CD4-positive, alpha-beta T cell treated with Interleukin-2 at 100 ng/mL for 4 hours (primary cell): ENCODE results near the gene TMEM221.

Experiments used
- DNase-seq: peaks from one replicate; pipeline ENCODE4 v3.0.0-alpha.2; 2020; ENCODE audit warnings: low spot score

The TMEM221 gene

DNA sequence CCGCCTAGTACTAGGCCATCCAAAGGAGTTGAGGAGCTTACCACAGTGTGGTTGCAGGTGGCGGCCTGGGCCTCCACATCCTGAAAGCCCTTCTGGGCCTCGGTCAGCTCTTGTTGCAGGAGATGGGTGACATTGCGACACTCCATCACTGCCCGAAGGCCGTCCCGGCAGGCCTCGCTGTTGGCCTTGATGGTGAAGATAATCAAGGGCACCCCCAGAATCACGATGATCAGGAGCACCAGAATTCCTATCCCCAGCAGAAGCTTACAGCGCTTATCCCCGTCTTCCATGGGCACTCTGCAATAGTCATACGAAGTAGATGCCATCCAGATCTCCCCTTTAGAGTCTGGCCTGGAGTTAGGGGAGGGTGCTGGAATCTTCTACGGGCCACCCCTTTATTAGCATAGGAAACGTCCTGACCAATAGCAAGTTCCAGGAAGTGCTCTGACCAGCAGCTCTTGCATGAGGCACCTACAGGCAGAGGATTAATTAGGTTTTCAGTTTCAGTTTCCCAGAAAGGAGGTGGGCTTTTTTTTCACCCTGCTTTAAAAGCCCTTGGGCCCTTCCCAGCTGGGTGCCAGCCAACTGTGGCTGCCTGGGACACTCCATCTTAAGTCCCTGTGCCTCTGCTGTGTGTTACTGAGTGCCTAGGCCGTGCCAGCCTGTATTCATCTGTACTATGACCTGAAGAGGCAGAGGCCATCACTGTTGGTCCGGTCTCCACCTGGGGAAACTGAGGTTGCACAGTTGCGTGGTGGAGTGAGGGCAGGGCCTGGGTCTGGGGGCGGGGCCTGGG is 43.0 kb downstream of the TMEM221 start, which contains the start of gene BST2:
BST2 (minus strand) TSS at position 381 of the 796 bp plus-strand sequence; CDS start at position 326, 55 bp downstream.
- peak; percentile 74 for DNase-seq

DNA sequence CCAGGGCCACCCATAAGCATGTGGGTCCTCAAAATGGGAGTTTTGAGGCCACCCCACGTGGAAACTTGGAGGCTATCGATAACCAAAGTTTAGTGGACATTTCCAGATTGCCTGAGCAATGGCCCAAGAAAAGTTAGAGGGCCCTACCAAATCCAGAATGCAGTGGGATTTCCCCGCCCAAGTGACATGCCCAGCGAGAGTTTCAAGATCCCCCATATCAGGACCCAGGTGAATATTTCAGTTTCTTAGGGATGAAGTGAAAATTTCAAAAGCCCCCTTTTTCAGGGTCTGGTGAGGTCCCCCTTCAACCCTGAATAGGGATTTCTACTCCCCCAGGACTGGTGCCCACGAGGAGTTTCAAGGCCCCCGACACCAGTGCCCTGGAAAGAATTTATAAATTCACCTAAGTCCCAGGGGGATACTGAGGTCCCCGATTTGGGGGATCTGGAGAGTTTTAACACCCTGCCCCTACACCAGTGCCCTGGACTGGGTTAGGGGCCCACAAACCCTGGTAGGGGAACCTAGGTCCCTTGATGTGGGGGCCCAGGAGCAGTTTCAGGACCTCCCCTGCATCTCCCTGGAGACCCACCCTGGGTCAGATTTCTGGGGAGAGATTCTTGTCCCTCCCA is 43.7 kb downstream of the TMEM221 start:
- no peak for DNase-seq

DNA sequence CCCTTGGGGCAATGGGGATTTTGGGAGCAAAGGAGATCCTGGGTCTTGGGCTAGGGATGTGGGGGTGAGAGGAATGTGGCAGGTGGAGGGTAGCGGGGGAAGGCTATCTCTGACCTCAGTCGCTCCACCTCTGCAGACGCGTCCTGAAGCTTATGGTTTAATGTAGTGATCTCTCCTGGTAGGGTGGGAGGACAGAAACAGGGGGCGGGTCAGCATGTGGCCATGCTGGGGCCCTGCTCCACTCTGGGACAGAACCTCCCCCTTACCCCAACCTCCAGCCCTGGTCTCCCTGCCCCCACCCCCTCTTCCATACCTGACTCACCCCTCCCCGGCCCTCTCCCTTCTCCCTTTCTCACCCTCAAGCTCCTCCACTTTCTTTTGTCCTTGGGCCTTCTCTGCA is 44.5 kb downstream of the TMEM221 start:
- DNase-seq: no peak

DNA sequence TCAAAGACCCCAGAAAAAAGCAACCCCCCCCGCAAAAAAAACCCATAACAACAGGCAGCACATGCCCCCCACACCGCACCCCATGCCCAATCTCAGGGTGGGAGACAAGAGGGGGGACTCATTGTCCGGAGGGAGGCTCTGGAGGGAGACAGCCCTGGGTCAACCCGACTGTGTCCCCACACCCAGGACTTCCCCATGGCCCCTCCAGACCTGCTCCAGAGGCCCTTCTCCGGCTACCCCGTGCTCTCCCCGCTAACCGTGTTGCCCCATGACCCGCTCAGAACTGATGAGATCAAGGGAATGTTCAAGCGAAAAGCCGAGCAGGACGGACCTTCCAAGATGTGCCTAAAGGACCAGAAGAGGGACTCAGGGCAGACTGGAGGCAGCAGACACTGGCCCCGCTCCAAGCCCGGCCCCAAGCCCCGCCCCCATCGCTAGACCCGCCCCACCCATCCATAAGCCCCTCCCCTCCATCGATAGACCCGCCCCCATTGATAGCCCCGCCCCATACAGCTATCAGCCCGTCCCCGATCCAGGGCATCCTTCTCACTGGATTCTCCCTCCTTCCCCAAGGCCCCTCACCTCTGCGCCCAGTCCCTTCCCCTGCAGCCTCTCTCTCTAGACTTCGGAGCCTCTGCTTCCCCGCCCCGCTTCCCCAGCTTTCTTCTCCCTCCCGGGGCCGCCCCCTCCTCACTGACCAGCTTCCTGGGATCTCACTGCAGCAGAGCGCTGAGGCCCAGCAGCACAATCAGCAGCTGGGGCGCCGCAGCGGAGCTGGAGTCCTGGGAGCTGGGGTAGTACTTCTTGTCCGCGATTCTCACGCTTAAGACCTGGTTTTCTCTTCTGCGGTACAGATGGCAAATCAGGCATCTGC is 45.2 kb downstream of the TMEM221 start:
- DNase-seq: no peak

DNA sequence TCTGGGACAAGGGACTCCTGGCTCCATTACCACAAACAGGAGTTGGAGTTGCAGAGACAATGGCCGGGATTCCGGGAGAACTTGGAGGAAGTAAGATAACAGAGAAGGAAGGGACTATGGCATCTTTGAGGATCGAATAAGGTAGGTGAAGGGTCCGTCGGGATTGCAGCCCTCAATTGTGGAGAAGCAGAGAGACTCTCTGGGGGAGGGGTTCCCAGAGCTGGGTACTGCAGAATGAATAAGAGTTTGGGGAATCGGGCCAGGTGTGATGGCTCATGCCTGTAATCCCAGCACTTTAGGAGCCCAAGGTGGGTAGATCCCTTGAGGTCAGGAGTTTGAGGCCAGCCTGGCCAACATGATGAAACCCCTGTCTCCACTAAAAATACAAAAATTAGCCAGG is 46.8 kb downstream of the TMEM221 start:
- DNase-seq: no peak

DNA sequence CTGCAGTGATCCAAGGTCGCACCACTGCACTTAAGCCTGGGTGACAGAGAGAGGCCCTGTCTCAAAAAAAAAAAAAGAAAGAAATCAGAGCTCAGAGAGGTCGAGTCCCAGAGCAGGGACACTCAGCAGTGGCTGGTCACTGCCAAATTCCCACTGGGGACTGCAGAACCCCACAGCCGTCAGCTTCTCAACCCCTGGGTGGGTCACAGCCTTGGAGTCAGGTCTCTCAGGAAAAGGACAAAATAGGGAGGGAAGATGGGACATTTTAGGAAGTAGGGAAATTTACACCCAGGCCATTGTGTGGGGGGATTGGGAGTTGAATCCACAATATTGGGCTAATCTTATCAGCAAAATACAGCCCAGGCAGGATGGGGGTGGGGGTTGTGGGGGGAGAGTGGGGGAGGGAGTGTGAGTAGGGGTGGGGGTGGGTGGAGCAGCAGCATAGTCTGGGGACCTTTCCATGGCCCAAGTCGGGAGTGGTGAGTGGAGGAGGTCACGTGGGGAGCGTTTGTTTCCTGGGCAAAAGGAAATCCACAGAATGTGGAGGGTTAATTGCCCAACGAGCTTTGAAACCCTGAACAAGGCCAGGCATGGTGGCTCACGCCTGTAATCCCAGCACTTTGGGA is 49.5 kb downstream of the TMEM221 start:
- DNase-seq: no peak

DNA sequence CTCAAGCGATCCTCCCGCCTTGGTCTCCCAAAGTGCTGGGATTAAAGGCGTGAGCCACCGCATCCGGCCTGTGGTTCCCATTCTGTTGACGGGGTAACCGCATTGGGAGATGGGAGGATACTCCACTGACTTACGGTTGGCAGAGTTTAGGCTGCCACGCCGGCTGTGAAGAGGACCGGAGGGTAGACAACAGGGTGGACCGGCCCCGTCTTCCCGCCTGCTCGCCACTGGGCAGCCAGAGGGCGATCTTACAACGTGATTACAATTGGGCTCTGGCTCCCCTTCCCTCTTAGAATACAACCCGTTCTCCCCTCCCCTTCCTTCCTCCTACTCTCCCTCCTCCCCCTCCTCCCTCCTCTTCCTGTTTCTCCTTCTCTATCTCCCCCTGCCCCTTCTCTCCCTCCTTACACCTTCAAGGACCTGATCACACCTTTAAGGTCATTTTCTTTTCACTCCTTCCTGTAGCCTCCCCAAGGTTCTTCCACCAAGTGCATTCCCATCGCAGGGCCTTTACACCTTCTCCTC is 53.5 kb downstream of the TMEM221 start:
- peak; percentile 77 for DNase-seq

DNA sequence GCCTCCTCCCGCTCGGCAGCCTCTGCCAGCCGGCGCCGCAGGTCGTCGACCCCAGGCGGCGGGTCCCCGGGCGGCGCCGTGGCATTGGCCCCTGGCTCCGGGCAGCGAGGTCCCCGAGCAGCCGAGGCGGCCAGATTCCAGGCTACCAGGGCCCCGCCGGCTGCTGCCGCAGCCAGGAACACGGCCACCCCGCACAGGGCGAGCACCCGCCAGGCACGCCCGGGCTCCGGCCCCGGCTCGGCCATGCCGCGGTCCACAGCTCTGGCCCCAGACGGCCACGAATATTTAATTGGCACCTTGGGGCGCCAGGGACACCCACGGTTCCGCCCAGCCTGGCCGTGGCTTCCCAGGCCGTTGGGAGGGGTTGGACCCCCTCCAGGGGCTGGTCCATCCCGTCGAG is 54.6 kb downstream of the TMEM221 start, which contains the start of gene CCDC194:
CCDC194 (minus strand) TSS at position 283 of the 400 bp plus-strand sequence; CDS start at position 245, 38 bp downstream.
- DNase-seq: no peak

DNA sequence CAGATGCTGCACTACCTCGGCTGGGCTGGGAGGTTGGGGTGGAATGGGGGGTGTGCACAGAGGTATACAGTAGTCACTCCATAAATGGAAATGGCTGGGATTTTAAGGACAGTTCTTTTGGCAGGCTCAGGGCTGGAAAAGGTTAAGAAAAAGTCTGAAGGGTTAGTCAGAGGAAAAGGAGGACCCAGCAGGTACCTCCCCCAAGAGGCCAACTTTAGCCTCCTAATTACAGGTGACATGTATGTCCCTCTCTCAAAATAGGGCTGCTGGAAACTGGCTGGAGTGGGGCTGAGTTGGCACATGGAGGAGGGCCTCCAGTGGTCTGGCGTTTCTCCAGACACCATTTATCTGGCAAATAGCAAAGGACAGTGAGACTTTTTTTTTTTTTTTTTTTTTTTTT is 55.5 kb downstream of the TMEM221 start:
- DNase-seq: no peak

DNA sequence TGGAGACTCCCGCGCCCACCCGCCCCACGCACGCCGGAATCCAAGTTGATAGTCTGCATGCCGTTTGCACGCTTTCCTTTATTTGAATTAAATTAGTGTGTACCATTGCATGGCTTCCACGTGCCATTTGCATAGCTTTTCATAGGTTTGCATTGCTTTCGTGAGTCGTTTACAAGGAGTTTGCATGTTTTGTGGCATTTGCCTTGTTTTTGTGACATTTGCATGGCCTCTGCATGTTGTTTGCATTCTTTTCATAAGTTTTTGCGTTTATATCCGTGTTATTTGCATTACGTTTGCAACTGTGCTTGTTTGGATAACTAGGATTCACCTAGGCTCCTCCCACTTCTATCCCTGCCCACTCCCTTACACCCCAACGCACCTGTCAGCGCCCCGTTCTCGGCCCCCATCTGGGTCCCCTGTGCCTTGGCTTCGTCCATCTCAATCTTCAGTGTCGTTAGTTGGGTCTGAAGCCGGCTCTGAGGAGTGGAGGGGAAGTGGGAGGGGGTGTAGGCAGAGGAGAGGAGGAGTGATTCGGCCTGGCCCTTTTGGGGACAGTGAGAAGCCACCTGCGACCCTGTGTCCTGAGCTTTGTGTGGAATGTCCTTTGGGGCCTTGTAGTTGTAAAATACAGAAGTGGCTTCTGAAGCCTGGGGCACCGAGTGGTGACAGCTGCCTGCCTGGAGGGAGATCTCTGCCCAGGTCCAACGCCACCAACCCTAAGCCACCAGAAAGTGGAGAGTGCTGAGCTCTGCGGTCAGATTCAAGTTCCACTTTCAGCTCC is 56.9 kb downstream of the TMEM221 start:
- DNase-seq: no peak

DNA sequence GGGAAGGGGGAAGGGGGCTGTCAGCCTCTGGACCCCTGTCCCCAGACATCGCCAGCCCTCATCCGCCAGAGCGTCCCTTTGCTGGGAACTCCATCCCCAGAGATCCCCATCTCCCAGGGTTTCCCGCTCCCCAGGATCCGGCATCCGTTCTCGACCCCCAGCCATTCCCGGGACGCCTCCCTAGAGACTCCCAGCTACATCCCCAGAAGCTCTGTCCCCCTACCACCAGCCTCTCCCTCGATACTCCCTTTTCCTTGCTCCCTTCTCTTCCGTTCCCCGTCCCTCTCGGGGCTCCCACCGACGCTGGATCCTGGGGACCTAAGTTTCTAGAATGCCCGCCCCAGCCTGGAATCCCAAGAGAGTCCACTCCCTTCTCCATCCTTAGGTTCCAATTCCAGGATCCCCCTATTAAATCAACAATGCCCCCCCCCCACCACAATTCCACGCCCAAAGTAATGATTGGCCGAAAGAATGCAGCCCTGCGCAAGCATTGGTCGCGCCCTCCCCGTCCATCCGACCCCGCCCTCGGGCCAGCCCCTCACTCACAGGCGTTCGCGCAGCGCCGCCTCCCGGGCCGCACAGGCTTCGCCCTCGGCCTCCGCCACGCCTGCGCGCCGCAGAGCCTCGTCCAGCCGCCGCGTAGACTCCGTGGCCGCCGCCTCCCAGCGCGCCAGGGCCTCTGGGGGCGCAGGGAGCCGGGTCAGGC is 57.6 kb downstream of the TMEM221 start:
- DNase-seq: peak; percentile 81

DNA sequence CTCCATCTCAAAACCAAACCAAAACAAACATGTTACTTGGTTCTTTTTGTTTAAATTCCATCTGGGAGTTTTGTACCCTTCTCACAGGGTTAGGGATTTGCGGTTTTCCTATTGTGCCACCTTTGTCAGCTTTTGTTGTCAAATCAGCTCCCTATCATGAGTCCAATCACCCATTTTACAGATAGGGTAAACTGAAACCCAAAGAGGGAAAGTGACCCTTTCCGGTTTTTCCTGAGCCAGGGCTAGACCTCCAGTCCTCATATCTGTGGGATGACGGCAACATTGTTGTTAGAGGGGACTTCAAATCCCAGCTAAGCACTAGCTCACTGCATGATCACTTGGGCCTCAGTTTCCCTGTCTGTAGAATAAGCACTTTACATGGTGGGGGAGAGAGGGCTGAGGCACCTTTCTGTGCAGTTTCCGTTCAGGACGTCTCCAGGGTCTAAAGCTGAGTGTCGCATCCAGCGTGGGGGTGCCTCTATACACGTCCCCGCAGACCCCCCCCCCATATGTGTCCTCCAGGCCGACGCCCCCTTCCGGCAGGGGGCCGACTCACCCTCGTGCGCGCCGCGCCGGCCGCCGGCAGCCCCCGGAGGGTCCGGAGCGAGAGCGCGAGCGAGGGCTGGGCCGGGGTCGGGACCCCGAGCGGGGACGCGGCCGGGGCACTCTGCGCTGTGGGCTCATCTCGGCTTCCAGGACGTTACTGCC is 58.4 kb downstream of the TMEM221 start:
- no peak for DNase-seq

DNA sequence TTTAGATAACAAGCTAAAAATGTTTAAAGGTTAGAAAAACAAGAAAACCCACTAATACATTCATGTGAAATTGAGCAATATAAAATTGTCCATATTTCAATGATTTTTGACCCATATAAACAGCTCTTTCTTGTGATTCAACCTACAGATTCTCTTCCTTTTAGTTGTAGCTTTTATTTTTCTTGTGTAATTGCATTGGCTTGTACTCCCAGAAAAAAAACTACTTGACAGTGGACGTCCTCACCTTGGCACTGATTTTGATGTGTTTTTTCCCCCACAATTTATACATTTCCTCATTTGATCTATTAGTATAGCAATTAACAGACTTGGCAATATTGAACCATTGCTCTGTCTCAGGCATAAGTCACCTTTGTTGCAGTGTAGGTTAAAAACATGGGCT is 59.2 kb downstream of the TMEM221 start:
- no peak for DNase-seq

DNA sequence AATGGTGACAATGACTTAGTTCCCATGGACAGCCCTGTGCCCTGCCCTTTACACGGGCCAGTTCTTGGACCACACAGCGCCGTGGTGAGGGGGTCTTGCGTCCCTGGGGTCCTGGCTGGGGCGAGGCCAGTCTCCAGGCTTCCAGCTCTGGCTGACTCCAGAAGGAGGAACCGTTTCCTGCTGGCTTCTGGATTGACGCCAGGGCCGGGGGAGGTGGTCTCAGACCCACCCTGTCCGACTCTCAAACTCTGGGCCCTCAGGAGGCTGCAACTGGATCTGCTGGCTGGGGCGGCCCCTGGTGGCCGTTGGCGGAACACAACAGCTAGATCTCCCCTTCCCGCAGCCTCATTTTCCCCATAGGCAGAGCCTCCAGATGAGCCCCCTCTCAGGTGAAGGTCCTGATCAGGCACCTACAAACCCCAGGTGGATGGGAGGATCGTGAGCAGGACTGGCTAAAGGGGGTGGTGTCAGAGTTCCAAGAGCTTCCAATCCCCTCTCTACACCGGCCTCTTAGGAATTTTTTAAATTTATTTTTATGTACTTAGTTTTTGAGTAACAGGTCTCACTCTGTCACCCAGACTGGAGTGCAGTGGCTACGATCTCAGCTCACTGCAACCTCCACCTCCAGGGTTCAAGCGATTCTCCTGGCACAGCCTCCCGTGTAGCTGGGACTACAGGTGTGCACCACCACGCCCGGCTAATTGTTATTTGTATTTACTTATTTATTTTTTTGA is 62.4 kb downstream of the TMEM221 start:
- DNase-seq: peak; percentile 53
